ENCODE results near the gene SERTAD4.
"Not testable (repeated sequence)": the region's sequence is repeated elsewhere in the genome, so short reads cannot be mapped to it uniquely, and the experiment has no call there.

The SERTAD4 gene

GRCh38 chr1:210262167-210262896 is 29.7 kb downstream of the SERTAD4 start:
- DNase-seq, result peak; percentile 93

GRCh38 chr1:210262897-210263272 is 30.3 kb downstream of the SERTAD4 start:
- no peak for DNase-seq

GRCh38 chr1:210263963-210264362 is 31.4 kb downstream of the SERTAD4 start:
- no peak for DNase-seq

- no peak for DNase-seq
Measured at GRCh38 chr1:210264496-210265380, 32.1 kb downstream of the SERTAD4 start.

GRCh38 chr1:210265392-210265955 is 32.9 kb downstream of the SERTAD4 start:
- not testable (repeated sequence) for DNase-seq

- DNase-seq, result no peak
Measured at GRCh38 chr1:210269981-210270380, 37.4 kb downstream of the SERTAD4 start.

GRCh38 chr1:210272666-210273065 is 40.1 kb downstream of the SERTAD4 start:
- DNase-seq, result peak; percentile 49

- DNase-seq, result no peak
Measured at GRCh38 chr1:210280221-210280620, 47.6 kb downstream of the SERTAD4 start.

GRCh38 chr1:210288116-210288515 is 55.5 kb downstream of the SERTAD4 start:
- DNase-seq, result no peak

- no peak for DNase-seq
Measured at GRCh38 chr1:210289248-210289647, 56.7 kb downstream of the SERTAD4 start.

- DNase-seq, result peak; percentile 56
Measured at GRCh38 chr1:210291081-210291764, 58.6 kb downstream of the SERTAD4 start.

GRCh38 chr1:210291786-210292230 is 59.2 kb downstream of the SERTAD4 start:
- peak; percentile 83 for DNase-seq

GRCh38 chr1:210292231-210292871 is 59.8 kb downstream of the SERTAD4 start:
- DNase-seq, result peak; percentile 91

- DNase-seq, result peak; percentile 92
Measured at GRCh38 chr1:210293171-210293607, 60.6 kb downstream of the SERTAD4 start.

GRCh38 chr1:210294999-210295745 is 62.6 kb downstream of the SERTAD4 start:
- DNase-seq, result peak; percentile 82
